Natural killer cell (primary cell): Measurements from ENCODE around the gene PDE4D. TPM values are rescaled to one million over a fixed set of nuclear protein-coding genes. Genes with fewer than 3 reads are reported as not detected.

Experiments
- ATAC-seq, 3 donors: fragments of 150-1000 bp in 2 of 3; fragments of 200-7000 bp in 1 of 3; cut with Tn5 transposase; 1 replicate in 1 of 3; 2 replicates in 2 of 3; pipeline ENCODE4 v1.10.0; 2021; ENCODE audit warnings: mild to moderate bottlenecking in 2 of 3, moderate library complexity in 2 of 3
- DNase-seq, 2 donors: peaks; one replicate each; pipeline versions ENCODE4 v3.0.0 to v3.0.0-alpha.2; 2013 to 2021; ENCODE audit warnings: mixed read lengths in 1 of 2
- H3K27ac ChIP-seq: one replicate; pipeline ENCODE4 v1.5.1; 2013; ENCODE audit warnings: mild to moderate bottlenecking, low read length
- H3K27me3 ChIP-seq: one replicate; pipeline ENCODE4 v1.6.1; 2013; ENCODE audit warnings: low read length; ENCODE audit not compliant: control insufficient read depth, insufficient read depth
- H3K36me3 ChIP-seq: one replicate; pipeline ENCODE4 v1.6.1; 2013; ENCODE audit warnings: low read length; ENCODE audit not compliant: control insufficient read depth, insufficient read depth
- H3K4me1 ChIP-seq: one replicate; pipeline ENCODE4 v1.6.1; 2013; ENCODE audit warnings: low read length; ENCODE audit not compliant: control insufficient read depth, insufficient read depth
- H3K4me3 ChIP-seq: one replicate; pipeline ENCODE4 v1.5.1; 2013; ENCODE audit warnings: low read length
- H3K9me3 ChIP-seq: one replicate; pipeline ENCODE4 v1.6.1; 2013; ENCODE audit warnings: low read length; ENCODE audit not compliant: control insufficient read depth, insufficient read depth
- H3K27ac Mint-ChIP-seq, 2 donors: one replicate each; pipeline ENCODE4 v1.8.0; 2022; ENCODE audit warnings: mild to moderate bottlenecking in 2 of 2, mixed read lengths in 2 of 2, moderate library complexity in 1 of 2
- H3K27me3 Mint-ChIP-seq, 2 donors: one replicate each; pipeline ENCODE4 v1.8.0; 2022; ENCODE audit warnings: low read depth in 2 of 2, mixed read lengths in 2 of 2
- H3K36me3 Mint-ChIP-seq: one replicate; pipeline ENCODE4 v1.8.0; 2022; ENCODE audit warnings: mixed read lengths
- H3K4me1 Mint-ChIP-seq, 2 donors: one replicate each; pipeline ENCODE4 v1.8.0; 2022; ENCODE audit warnings: mixed read lengths in 2 of 2
- H3K4me3 Mint-ChIP-seq: one replicate; pipeline ENCODE4 v1.8.0; 2022; ENCODE audit warnings: mild to moderate bottlenecking, moderate library complexity, mixed read lengths
- H3K9me3 Mint-ChIP-seq, 2 donors: one replicate each; pipeline ENCODE4 v1.8.0; 2022; ENCODE audit warnings: mixed read lengths in 2 of 2
- CTCF ChIP-seq: fragments of 200-600 bp; IDR thresholded peaks from one replicate; pipeline ENCODE4 v1.8.0; 2022; ENCODE audit warnings: antibody characterized with exemption
- whole genome bisulfite sequencing: methylation state at CpG from one replicate; pipeline ENCODE4 v1.1.7; 2013; ENCODE audit warnings: missing lambda C conversion rate; ENCODE audit not compliant: insufficient coverage; 5-methylcytosine and 5-hydroxymethylcytosine counted together
- intact Hi-C: fragments of 100-400 bp; cut with micrococcal nuclease; formaldehyde crosslinking; loops from one replicate; pipeline ENCODE4 v1.14.2; 2022
- total RNA-seq, 4 donors: library from RNA; stranded (reverse); fragments of 120-200 nt in 1 of 4; gene quantifications; one replicate each; pipeline versions ENCODE4 v1.2.3 to v1.2.4, GENCODE V29; 2013 to 2022

The PDE4D gene
- total RNA-seq, 3 donors from 2014 or later (not counting 1 experiment from before 2014, with no cell fraction given), result 109 to 170 (median 116) TPM

GRCh38 chr5:59554501-59554900 is 339.0 kb downstream of the PDE4D start:
- Mint-ChIP-seq H3K4me3 (no peak overlapping the region), H3K9me3 (no peaks in the 10 kb centered on the region)

GRCh38 chr5:59553992-59554391 is 339.5 kb downstream of the PDE4D start:
- Mint-ChIP-seq H3K4me1 (no peaks in the 10 kb centered on the region), H3K4me3 (no peak overlapping the region), H3K9me3 (no peaks in the 10 kb centered on the region), H3K27me3 (no peaks in the 10 kb centered on the region), H3K36me3 (no peaks in the 10 kb centered on the region), H3K27ac (no peak overlapping the region)
- H3K4me1 ChIP-seq, result no peaks in the 10 kb centered on the region
- no peak overlapping the region for H3K4me3 ChIP-seq
- DNase-seq (no peak), ATAC-seq (no peak)
- no peak overlapping the region for H3K27ac ChIP-seq
- no peaks in the 10 kb centered on the region for H3K27me3 ChIP-seq
- no peak for TF ChIP-seq CTCF
- no peaks in the 10 kb centered on the region for H3K36me3 ChIP-seq
- intact Hi-C loops, result no loop called here
- H3K9me3 ChIP-seq, result no peaks in the 10 kb centered on the region

More at GRCh38 chr5:59554501-59554900, 339.0 kb downstream of the PDE4D start:
- ATAC-seq (no peak), DNase-seq (no peak)
- Mint-ChIP-seq H3K4me1 (no peaks in the 10 kb centered on the region), H3K27ac (no peak overlapping the region), H3K36me3 (no peaks in the 10 kb centered on the region), H3K27me3 (no peaks in the 10 kb centered on the region)
- H3K36me3 ChIP-seq, result no peaks in the 10 kb centered on the region
- no peaks in the 10 kb centered on the region for H3K4me1 ChIP-seq
- TF ChIP-seq CTCF, result no peak
- WGBS, result 92% methylated on average over 4 of the region's 4 CpGs
- H3K27ac ChIP-seq, result no peak overlapping the region
- intact Hi-C loops, result no loop called here
- no peaks in the 10 kb centered on the region for H3K9me3 ChIP-seq
- H3K4me3 ChIP-seq, result no peak overlapping the region
- no peaks in the 10 kb centered on the region for H3K27me3 ChIP-seq

GRCh38 chr5:59548807-59549357 is 344.6 kb downstream of the PDE4D start:
- no peak overlapping the region for H3K4me3 ChIP-seq
- ATAC-seq (no peak), DNase-seq (no peak)
- intact Hi-C loops, result no loop called here
- Mint-ChIP-seq H3K27ac (no peak overlapping the region), H3K27me3 (no peaks in the 10 kb centered on the region), H3K4me3 (no peak overlapping the region), H3K36me3 (no peaks in the 10 kb centered on the region), H3K9me3 (no peaks in the 10 kb centered on the region), H3K4me1 (no peaks in the 10 kb centered on the region)
- TF ChIP-seq CTCF, result no peak
- H3K27ac ChIP-seq, result no peak overlapping the region
- no peaks in the 10 kb centered on the region for H3K9me3 ChIP-seq
- H3K36me3 ChIP-seq, result no peaks in the 10 kb centered on the region
- WGBS, result 100% methylated on average over 1 of the region's 4 CpGs
- no peaks in the 10 kb centered on the region for H3K27me3 ChIP-seq
- H3K4me1 ChIP-seq, result no peaks in the 10 kb centered on the region

GRCh38 chr5:59547731-59548130 is 345.8 kb downstream of the PDE4D start:
- H3K36me3 ChIP-seq, result no peaks in the 10 kb centered on the region
- H3K27me3 ChIP-seq, result no peaks in the 10 kb centered on the region
- 90% methylated on average over 3 of the region's 3 CpGs for WGBS
- H3K36me3 Mint-ChIP-seq, result no peaks in the 10 kb centered on the region
- ATAC-seq, result no peak
- no peak overlapping the region for H3K27ac Mint-ChIP-seq
- intact Hi-C loops, result no loop called here
- DNase-seq, result no peak
- H3K4me3 Mint-ChIP-seq, result no peak overlapping the region
- H3K27ac ChIP-seq, result no peak overlapping the region
- TF ChIP-seq CTCF, result no peak
- H3K4me1 ChIP-seq, result no peaks in the 10 kb centered on the region
- no peaks in the 10 kb centered on the region for H3K9me3 ChIP-seq
- no peaks in the 10 kb centered on the region for H3K27me3 Mint-ChIP-seq
- no peaks in the 10 kb centered on the region for H3K4me1 Mint-ChIP-seq
- H3K4me3 ChIP-seq, result no peak overlapping the region
- H3K9me3 Mint-ChIP-seq, result no peaks in the 10 kb centered on the region
